Measurements from ENCODE around the gene GALNT9.

Gene GALNT9

DNA sequence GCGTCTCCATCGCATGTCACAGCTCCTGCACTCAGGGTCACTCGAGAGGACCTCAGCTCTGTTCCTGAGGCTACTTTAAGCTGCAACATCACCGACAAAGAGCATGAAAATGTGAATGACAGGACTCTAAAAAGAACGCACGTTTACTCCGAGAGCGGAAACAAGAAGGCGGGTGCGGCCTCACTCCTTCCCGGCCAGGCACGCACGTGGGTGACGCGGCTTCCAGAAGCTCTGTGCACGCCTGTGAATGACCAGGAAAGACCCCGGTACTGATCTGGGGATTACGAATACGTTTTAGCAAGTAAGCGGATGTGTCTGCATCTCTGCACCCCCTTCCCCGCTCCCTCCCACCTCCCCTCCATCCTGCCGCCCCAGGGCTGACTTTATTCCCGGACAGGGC lies 15.2 kb upstream of the GALNT9 start:
- DNase-seq (ENCODE audit: low read depth in 2 of 2): no peak

GRCh38 chr12:132344181-132344580 lies 14.8 kb upstream of the GALNT9 start:
- DNase-seq (ENCODE audit: low read depth in 2 of 2): no peak

DNA sequence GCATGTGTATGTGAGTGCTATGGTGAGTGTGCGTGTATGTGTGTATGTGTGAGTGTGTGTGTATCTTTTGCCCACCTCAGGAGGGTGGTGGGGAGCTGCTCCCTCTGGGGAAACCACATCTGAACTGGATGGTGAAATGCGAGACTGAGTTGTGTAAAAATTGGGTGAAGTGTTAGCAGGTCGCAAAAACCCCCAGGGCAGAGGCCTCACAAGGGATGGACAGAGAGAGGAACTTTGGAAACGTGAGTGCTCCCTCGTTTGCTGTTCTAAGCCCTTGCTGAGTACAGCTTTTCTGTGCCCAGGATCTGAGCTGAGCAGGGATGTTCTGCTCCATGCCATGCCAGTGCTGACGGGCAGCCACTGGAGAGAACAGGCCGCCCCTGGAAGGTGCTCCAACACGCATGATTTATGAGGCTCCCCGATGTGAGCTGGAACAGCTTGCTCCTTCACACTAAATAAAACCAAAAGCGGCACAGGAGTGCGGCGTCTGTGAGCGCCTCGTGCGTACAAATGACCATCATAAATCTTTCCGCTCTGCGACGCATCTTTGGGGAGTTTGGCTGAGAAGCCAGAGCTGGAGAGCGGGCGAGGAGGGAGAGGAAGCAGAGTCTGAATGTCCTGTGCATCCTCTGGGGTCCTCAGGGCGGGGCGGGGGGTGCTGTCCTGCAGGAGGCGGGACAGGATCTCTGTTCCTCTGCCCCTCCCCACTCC lies 14.1 kb upstream of the GALNT9 start:
- DNase-seq (ENCODE audit: low read depth in 2 of 2): no peak

GRCh38 chr12:132342251-132343227 lies 13.2 kb upstream of the GALNT9 start:
- DNase-seq (ENCODE audit: low read depth in 2 of 2): no peak

DNA sequence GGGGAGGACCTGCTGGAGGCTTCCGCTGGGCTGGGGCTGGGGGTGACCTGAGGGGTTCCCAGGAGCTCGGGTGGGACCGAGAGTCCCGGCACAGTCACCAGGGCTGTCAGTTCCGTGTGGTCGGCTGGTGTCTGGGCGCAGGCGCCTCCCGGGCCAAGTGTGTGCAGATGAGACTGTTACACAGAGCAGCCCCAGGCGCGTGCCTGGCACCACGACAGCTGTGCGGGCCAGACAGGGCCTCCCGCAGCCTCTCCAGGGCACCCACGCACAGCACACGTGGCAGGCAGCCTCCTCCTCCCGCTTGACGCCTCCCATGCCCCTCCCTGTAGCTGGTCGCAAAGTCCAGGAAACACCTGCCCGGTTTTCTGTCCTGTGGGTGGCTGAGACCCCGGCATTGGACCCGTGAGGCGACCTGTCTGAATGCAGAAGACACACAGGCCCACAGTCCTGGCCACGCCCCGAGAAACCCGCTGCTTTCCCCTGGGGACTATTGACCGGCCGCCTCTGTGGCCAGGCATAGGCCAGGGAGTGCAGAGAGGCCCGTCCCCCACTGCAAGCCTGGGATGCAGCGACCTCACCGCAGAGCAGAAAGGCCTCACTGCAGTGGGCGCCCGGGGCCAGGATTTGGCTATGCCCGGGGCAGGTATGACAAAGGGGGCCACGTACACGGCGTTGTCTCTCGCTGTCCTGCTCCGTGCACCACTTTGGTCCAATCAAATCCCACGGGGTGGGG lies 12.1 kb upstream of the GALNT9 start:
- DNase-seq (ENCODE audit: low read depth in 2 of 2): no peak

- no peak for DNase-seq (ENCODE audit: low read depth in 2 of 2)
These were observed 11.1 kb upstream of the GALNT9 start for GRCh38 chr12:132340266-132341035.

- DNase-seq (ENCODE audit: low read depth in 2 of 2): no peak
These were observed 10.5 kb upstream of the GALNT9 start for GRCh38 chr12:132339856-132340255.

GRCh38 chr12:132338781-132339180 lies 9.4 kb upstream of the GALNT9 start:
- no peak for DNase-seq (ENCODE audit: low read depth in 2 of 2)

GRCh38 chr12:132338311-132338710 lies 8.9 kb upstream of the GALNT9 start:
- DNase-seq (ENCODE audit: low read depth in 2 of 2): no peak

DNA sequence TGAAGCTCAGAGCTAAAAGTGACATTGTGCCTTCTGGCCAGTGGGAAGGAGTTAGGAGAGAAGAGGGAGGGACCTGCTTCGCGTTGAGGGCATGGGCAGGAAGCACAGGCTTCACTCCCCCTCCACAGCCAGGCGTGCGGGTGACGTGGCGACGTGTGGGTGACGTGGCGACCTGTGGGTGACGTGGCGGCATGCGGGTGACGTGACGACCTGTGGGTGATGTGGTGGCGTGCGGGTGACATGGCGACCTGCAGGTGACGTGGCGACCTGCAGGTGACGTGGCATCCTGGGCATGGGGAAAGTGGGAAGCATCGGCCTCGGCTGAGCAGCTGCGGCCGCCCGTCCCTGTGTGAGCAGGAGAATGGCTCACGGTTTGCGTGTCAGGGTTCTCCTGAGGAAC lies 8.2 kb upstream of the GALNT9 start:
- DNase-seq (ENCODE audit: low read depth in 2 of 2): no peak

DNA sequence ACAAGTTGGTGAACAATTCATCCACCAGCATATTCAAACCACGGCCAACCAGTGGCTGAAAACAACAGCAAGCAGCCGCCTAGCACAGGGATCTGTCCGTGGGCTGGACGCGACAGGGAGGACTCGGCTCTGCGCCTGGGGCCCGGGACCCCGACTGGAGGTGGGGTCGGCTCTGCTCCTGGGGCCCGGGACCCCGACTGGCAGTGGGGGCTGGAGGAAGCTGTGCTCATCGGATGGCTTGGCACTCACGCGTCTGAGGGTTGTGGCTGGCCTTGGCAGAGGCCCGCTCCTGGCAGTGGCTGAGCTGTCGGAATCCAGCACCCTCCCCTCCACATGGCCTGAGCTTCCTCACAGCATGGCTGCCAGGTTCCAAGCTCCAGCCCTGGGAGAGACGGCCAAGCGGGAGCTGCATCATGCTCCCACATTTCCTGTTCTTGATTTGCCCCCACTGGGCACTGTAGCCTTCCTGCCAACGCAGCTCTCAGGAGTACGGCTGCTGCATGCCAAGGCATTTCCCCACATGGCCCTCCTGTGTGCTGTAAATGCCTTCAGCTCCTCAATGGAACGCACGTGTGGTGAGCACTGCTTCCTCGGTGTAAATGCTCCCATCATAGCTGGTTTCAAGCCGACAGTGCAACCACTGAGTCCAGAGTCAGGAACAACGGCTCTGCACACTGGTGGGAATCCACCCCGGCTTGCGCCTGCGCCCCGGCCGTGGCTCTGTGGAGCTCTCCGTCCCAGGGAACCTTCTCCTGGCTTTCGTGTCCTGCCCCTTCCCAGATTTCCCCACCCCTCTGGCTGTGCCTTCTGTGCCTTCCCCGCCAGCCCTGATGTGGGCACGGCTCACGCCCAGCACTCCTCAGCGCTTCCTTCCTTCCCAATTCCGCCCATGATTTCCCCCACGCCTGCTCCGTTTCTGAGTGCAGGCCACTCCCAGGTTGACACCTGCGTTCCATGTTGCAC lies 7.3 kb upstream of the GALNT9 start:
- DNase-seq (ENCODE audit: low read depth in 2 of 2): no peak

DNA sequence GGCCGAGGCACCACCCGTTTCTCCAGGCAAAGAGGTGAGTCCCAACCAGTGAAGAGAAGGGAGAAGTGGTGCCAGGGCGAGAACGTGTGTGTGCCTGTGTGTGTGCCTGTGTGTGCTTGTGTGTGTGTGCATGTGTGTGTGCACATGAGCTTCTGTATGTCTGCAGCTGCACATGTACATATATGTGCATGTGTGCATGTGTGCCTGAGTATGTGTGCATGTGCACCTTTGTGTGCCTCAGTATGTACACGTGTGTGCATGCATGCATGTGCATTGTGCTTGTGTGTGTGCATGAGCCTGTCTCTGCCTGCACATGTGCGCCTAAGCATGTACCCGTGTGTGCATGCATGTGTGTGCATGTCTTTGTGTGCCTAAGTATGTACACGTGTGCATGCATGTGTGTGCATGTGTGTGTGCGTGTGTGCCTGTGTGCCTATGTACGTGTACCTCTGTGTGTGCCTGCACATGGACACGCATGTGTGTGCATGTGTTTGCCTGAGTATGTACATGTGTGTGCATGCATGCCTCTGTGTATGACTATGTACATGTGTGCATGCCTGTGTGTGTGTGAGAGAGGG lies 5.9 kb upstream of the GALNT9 start:
- no peak for DNase-seq (ENCODE audit: low read depth in 2 of 2)

- DNase-seq (ENCODE audit: low read depth in 2 of 2): no peak
These were observed 4.4 kb upstream of the GALNT9 start for GRCh38 chr12:132333766-132334165.

DNA sequence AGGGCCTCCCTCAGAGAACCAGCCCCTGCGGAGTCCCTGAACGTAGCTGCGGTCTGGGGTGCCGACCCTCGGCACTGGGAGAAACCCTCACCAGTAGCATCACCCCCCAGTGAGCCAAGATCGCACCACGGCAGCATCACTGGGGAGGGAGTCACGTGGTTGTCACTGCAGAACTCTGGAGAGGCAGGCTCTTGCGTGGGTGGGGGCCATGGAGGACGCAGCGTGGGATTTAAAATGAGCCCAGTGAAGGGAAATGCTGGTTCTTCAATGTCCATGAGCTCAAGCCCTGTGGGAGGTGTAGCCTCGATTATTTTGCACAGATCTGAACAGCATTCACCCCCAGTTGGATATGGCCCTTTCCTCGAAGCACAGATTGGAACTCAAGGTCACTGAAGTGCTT lies 3.9 kb upstream of the GALNT9 start:
- DNase-seq (ENCODE audit: low read depth in 2 of 2): no peak

GRCh38 chr12:132330549-132330881 lies 1.1 kb upstream of the GALNT9 start:
- no peak for DNase-seq (ENCODE audit: low read depth in 2 of 2)

DNA sequence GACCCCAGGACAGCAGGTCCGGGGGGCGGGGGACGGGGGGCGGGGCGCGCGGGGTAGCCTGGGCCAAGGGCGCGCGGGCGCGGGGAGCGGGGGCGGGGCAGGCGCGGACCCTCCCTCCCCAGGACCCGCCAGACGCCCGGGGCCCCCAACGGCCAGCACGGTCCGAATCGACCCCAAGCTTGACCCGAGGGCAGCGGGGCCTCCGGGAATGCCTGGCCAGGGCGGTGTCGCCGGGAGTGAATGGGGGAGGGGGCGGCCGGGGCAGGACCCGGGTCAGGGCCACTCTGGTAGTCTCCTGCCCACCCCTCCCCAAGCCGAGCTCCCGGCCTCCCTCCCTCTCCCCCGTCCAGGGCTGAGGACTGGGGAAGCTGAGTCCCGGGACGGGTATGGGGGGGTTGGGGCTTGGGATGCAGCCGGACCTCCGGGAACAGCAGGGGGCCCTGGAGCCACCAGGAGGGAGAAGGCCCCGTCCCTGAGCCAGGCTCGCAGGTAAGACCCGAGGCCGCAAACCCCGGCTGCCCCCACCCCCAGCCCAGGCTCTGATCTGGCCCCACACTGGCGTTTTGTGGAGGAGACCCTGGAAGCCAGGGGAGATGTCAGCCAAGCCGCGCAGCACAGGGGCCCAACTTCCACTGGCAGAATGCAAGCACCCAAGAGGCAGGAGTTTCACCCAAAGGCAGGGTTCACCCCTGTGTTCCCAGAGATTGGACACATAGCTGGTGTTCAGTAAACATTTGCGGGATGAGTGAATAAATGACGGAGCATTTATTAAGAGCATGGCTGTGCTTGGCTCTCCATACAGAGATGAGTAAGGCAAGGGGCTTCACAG lies 545 bp upstream of the GALNT9 start:
- no peak for DNase-seq (ENCODE audit: low read depth in 2 of 2)

GRCh38 chr12:132328282-132329029 lies 933 bp downstream of the GALNT9 start:
- DNase-seq (ENCODE audit: low read depth in 2 of 2): no peak

DNA sequence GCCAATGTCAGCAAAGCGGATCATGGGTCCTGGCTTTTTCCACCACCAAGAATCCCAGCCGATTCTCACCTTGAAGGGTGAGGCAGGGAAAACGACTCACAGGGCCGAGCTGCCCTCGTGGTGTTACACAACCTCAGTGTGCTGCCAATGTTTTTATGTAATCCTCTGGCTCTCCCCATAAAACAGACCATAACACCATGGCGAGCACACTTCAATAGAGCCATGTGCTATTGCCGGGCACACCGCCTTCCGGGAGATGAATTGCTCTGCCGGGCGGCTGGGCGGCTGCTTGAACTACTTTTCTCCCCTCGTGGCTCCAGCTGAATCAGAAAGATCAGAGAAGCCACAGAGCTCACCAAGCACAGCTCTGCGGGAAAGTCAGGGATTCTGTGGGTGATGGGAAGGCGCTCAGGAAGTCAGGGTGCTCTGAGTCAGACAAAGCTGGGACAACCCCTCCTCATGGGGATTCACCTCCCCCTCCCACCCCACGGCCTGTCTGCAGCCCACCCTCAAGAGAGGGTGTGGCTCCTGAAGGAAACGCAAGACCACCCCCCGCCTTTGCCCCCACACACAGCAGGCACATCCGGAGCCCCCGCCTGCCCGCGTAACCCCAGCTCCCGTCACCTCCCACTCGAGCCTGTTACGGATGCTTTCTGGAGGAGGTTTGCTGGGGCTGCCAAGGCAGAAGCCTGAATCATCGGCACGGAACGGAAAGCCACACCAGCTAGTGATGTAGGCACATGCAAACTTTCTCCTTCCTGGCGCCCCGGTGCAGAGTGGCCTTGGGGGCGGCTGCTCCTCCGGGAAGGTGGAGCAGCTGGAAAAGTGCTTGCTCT lies 1.8 kb downstream of the GALNT9 start:
- DNase-seq (ENCODE audit: low read depth in 2 of 2): peak; percentile 51 to 65

All from stimulated activated CD4-positive, alpha-beta T cell treated with anti-CD3 and anti-CD28 coated beads, Interleukin-15, amount 100 ng/mL, for 48 hours (primary cell).